Measurements from ENCODE around the gene TFCP2L1. TPM values are rescaled to one million over a fixed set of nuclear protein-coding genes. Genes with fewer than 3 reads are reported as not detected.

TFCP2L1 gene
- total RNA-seq, 2 experiments from 2014 or later = 0.17 to 0.30 TPM

DNA sequence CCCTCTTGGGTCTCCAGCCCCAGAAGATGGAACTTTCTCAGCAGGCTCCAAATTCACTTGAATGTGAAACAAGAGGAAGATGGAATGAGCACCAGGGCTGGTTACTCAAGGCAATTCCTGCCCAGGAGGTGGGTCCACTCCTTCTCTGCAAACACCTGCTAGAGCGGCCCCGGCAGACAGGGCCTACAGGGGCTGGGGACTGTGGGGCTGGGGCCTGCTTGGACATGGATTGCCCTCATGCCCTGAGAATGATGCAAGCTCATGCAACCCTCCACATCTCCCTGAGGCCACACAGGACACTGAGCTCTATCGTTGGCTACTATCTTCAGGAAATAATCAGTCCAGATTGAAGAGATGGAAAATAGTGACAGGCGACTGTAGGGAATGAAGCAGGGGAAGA, 39.1 kb downstream of the TFCP2L1 start:
- ChIA-PET CTCF (no interaction called here), POLR2A (no interaction called here)
- Histone ChIP-seq H3K27me3 (ENCODE audit: control insufficient read depth in 1 of 2, insufficient read depth in 2 of 2, low read length in 2 of 2) (no peaks in the 10 kb centered on the region), H3K9me3 (ENCODE audit: control insufficient read depth in 1 of 2, insufficient read depth in 1 of 2, low read length in 2 of 2) (peaks cover 0 to 8% of the 10 kb centered on the region in 2 experiments), H3K27ac (ENCODE audit: low read depth in 1 of 2, low read length in 2 of 2) (no peak overlapping the region), H3K36me3 (ENCODE audit: insufficient read depth, low read length) (no peaks in the 10 kb centered on the region), H3K4me1 (ENCODE audit: insufficient read depth, low read length) (no peaks in the 10 kb centered on the region), H3K4me3 (ENCODE audit: low read length) (no peak overlapping the region)
- Mint-ChIP-seq H3K4me1 (ENCODE audit: low read depth) (no peaks in the 10 kb centered on the region), H3K4me3 (no peak overlapping the region), H3K36me3 (ENCODE audit: low read depth) (no peaks in the 10 kb centered on the region), H3K9me3 (no peaks in the 10 kb centered on the region), H3K27ac (no peak overlapping the region), H3K27me3 (no peaks in the 10 kb centered on the region)
- TF ChIP-seq, protein P1, sequence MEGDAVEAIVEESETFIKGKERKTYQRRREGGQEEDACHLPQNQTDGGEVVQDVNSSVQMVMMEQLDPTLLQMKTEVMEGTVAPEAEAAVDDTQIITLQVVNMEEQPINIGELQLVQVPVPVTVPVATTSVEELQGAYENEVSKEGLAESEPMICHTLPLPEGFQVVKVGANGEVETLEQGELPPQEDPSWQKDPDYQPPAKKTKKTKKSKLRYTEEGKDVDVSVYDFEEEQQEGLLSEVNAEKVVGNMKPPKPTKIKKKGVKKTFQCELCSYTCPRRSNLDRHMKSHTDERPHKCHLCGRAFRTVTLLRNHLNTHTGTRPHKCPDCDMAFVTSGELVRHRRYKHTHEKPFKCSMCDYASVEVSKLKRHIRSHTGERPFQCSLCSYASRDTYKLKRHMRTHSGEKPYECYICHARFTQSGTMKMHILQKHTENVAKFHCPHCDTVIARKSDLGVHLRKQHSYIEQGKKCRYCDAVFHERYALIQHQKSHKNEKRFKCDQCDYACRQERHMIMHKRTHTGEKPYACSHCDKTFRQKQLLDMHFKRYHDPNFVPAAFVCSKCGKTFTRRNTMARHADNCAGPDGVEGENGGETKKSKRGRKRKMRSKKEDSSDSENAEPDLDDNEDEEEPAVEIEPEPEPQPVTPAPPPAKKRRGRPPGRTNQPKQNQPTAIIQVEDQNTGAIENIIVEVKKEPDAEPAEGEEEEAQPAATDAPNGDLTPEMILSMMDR (IDR thresholded peaks at IDR 0.05) = no peak
- intact Hi-C loops (cut with DNase I, micrococcal nuclease) = no loop called here
- ATAC-seq (ENCODE audit: poor library complexity) (no peak), DNase-seq (no peak)

- no peaks in the 10 kb centered on the region for H3K27me3 Mint-ChIP-seq
- Histone ChIP-seq H3K9me3 (ENCODE audit: control insufficient read depth in 1 of 2, insufficient read depth in 1 of 2, low read length in 2 of 2) (peaks cover 0 to 8% of the 10 kb centered on the region in 2 experiments), H3K4me1 (ENCODE audit: insufficient read depth, low read length) (no peaks in the 10 kb centered on the region), H3K27ac (ENCODE audit: low read depth in 1 of 2, low read length in 2 of 2) (no peak overlapping the region), H3K36me3 (ENCODE audit: insufficient read depth, low read length) (no peaks in the 10 kb centered on the region), H3K4me3 (ENCODE audit: low read length) (no peak overlapping the region), H3K27me3 (ENCODE audit: control insufficient read depth in 1 of 2, insufficient read depth in 2 of 2, low read length in 2 of 2) (no peaks in the 10 kb centered on the region)
- no peaks in the 10 kb centered on the region for H3K9me3 Mint-ChIP-seq
- POLR2A ChIA-PET = no interaction called here
- intact Hi-C loops (cut with DNase I, micrococcal nuclease) = no loop called here
- TF ChIP-seq, protein P1 (IDR thresholded peaks at IDR 0.05) = no peak
- no peak overlapping the region for H3K27ac Mint-ChIP-seq
- H3K4me1 Mint-ChIP-seq (ENCODE audit: low read depth) = no peaks in the 10 kb centered on the region
- DNase-seq = no peak
- H3K4me3 Mint-ChIP-seq = no peak overlapping the region
- no peak for ATAC-seq (ENCODE audit: poor library complexity)
- no peaks in the 10 kb centered on the region for H3K36me3 Mint-ChIP-seq (ENCODE audit: low read depth)
- CTCF ChIA-PET = no interaction called here
Measured at GRCh38 chr2:121245120-121245820, 39.7 kb downstream of the TFCP2L1 start.

DNA sequence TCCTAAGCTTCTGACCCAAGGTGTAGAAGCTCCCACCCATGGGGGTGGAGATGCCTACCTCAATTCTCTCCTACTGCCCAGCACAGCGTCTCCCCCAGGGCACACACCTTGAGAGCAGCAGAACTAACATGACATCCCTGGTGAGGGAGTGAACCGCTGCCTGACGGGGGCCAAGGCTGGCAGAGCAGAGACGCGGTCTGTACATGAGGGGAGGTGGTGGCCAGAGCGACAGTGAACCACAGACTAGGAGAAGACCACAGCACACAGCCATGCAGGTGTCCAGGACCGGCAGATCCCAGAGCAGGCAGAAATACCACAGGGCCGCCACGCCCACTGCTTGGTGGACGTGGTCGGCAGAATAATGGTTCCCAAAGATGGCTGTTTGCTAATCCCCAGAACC, 40.4 kb downstream of the TFCP2L1 start:
- peaks cover 0 to 8% of the 10 kb centered on the region in 2 experiments for H3K9me3 ChIP-seq (ENCODE audit: control insufficient read depth in 1 of 2, insufficient read depth in 1 of 2, low read length in 2 of 2)
- ChIA-PET CTCF (no interaction called here), POLR2A (no interaction called here)
- no peaks in the 10 kb centered on the region for H3K4me1 ChIP-seq (ENCODE audit: insufficient read depth, low read length)
- Mint-ChIP-seq H3K4me3 (no peak overlapping the region), H3K27ac (no peak overlapping the region), H3K27me3 (no peaks in the 10 kb centered on the region), H3K9me3 (no peaks in the 10 kb centered on the region), H3K36me3 (ENCODE audit: low read depth) (no peaks in the 10 kb centered on the region), H3K4me1 (ENCODE audit: low read depth) (no peaks in the 10 kb centered on the region)
- DNase-seq = no peak
- no peak overlapping the region for H3K27ac ChIP-seq (ENCODE audit: low read depth in 1 of 2, low read length in 2 of 2)
- no peak for ATAC-seq (ENCODE audit: poor library complexity)
- intact Hi-C loops (cut with DNase I, micrococcal nuclease) = no loop called here
- no peak overlapping the region for H3K4me3 ChIP-seq (ENCODE audit: low read length)
- TF ChIP-seq, protein P1 (IDR thresholded peaks at IDR 0.05) = no peak
- H3K36me3 ChIP-seq (ENCODE audit: insufficient read depth, low read length) = no peaks in the 10 kb centered on the region
- H3K27me3 ChIP-seq (ENCODE audit: control insufficient read depth in 1 of 2, insufficient read depth in 2 of 2, low read length in 2 of 2) = no peaks in the 10 kb centered on the region
